ENCODE results near the gene ZNF343. TPM values are rescaled to one million over a fixed set of nuclear protein-coding genes. Genes with fewer than 3 reads are reported as not detected.

The ZNF343 gene
- total RNA-seq, 1 experiment from 2014 or later = 5.0 TPM

DNA sequence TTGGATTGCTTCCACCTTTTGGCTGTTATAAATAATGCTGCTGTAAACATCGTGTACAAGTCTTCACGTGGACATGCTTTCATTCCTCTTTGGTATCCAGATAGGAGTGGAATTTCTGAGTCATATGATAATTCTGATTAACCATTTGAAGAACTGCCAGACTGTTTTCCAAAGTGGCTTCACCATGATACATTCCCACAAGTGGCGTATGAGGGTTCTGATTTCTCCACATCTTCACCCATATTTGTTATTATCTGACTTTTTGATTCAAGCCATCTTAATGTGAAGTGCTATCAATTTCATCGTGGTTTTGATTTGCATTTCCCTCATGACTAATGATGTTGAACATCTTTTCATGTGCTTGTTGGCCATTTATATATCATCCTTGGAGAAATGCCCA, 35.2 kb downstream of the ZNF343 start:
- DNase-seq (ENCODE audit: low spot score) = no peak

GRCh38 chr20:2470423-2471193, 38.1 kb downstream of the ZNF343 start, which contains the start of gene SNRPB:
Gene SNRPB (minus strand): TSS chr20:2470789. CDS start chr20:2470690, 99 bp downstream.
- peak; percentile 98 for DNase-seq (ENCODE audit: low spot score)

DNA sequence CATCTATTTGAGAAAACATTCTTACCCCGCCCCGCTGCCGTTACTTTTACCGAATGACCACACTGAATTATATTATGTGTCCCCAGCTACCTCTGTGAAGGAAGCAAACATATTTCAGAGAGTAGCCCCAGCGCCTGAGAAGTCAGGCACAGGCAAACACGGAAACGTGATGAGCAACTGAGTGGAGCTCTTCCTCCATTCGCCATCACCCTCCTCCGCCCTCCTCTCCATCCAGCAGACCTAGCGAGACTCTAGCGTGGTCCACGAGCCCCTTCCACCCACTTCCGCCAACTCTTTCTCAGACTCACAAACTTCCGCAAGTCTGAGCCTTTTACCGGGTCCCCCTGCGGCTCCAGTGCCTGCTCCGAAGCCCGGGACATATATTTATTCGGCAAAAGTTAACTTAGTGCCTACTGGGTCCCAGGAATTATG, 38.7 kb downstream of the ZNF343 start:
- DNase-seq (ENCODE audit: low spot score) = peak; percentile 41

GRCh38 chr20:2468581-2469407, 39.9 kb downstream of the ZNF343 start:
- no peak for DNase-seq (ENCODE audit: low spot score)

DNA sequence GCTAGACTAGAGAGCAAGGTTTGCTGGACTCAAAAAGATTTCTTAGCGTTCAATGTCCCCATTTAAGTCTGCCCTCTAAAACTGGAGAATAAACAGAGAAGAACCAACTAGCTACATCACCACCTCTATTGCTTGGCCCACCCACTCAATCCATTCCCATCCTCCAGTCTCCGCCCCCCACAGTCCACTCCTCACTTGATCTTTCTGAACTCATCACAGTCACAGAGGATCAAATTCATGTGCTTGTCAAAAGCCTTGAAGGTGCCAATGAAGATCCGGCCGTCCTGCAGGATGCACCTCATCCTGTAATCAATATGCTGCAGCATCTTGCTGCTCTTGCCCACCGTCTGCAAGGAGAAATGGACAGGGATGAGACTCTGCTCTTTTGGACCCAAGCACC, 41.3 kb downstream of the ZNF343 start:
- DNase-seq (ENCODE audit: low spot score) = no peak

DNA sequence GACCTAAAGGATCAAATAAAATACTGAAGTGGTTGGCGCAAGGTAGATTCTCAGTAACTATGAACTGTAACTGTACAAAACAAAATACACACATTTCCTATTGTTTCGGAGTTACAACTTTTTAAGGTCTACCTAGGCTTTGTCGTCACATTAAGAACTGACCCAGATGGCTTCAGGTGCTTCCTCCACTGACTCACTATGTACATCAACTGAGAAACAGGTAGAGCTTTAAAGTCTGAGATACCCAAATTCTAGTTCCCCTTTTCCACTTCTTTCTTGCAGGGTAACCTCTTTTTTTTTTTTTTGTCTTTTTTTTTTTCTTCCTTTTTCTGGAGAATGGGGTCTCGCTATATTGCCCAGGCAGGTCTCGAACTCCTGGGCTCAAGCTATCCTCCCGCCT, 43.6 kb downstream of the ZNF343 start:
- no peak for DNase-seq (ENCODE audit: low spot score)

GRCh38 chr20:2463616-2464365, 44.9 kb downstream of the ZNF343 start:
- no peak for DNase-seq (ENCODE audit: low spot score)

DNA sequence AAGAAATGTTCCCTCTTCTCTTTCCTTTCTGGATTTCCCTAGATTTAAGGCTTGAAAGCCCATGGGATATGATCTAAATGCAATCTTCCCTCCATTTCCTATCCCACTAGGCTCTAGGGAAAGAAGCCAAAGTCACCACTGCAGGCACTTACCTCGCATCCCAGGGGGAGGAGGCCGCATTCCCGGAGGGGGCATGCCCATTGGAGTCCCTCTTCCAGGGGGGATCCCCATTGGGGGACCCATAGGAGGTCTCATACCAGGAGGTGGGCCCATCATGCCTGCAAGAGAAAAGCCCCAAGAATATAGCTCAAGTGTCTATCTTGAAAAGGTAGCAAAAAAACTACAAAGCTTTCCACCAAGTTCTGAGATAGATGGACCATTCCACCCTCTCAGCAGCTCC, 46.2 kb downstream of the ZNF343 start:
- no peak for DNase-seq (ENCODE audit: low spot score)

- no peak for DNase-seq (ENCODE audit: low spot score)
These were observed 47.8 kb downstream of the ZNF343 start for GRCh38 chr20:2460752-2461424.

DNA sequence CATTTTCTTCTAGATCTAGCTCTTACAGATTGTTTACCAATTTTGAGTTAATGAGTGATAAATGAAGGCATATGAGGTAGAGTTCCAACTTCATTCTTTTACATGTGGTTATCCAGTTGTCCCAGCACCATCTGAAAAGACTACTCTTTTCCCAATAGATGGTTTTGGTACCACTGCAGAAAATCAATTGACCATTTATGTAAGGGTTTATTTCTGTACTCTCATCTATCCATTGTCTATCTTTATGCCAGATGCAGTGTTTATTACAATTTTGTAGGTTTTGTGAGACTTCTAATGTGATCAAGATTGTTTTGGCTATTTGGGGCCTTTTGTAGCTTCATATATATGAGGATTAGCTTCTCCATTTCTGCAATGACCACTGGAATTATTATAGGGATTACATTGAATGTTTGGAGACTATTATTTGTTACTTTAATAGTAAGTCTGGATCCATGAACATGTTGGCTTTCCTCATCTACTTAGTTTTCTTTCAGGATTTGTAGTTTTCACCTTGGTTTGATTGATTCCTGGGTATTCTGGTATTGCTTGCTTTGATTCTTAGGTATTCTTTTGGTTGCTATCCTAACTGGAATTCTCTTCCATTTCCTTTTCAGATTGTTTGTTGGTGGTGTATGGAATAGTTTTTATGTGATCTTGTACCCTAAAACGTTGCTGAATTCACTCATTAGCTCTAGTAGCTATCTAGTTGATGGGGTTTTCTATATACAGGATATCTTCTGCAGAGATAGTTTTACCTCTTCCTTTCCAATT, 48.5 kb downstream of the ZNF343 start:
- DNase-seq (ENCODE audit: low spot score) = no peak

GRCh38 chr20:2458919-2459499, 49.7 kb downstream of the ZNF343 start:
- DNase-seq (ENCODE audit: low spot score) = no peak

GRCh38 chr20:2455771-2456497, 52.8 kb downstream of the ZNF343 start:
- no peak for DNase-seq (ENCODE audit: low spot score)

- DNase-seq (ENCODE audit: low spot score) = no peak
These were observed 54.9 kb downstream of the ZNF343 start for GRCh38 chr20:2453792-2454191.

- peak; percentile 81 for DNase-seq (ENCODE audit: low spot score)
These were observed 56.6 kb downstream of the ZNF343 start for GRCh38 chr20:2451939-2452732.

GRCh38 chr20:2451422-2451821, 57.3 kb downstream of the ZNF343 start:
- no peak for DNase-seq (ENCODE audit: low spot score)

DNA sequence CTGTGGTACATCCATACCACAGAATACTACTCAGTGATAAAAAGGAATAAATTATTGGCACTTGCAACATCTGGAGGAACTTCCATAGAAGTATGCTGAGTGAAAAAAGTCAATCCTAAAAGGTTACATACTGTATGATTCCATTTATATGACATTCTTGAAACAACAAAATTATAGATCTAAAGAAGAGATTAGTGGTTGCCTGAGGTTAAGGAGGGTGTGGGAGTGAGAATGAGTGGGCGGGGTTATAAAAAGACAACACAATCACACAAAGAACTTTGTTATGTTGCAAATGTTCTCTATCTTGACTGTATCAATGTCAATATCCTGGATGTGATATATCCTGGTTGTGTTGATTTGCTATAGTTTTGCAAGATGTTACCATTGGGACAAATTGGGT, 59.3 kb downstream of the ZNF343 start:
- DNase-seq (ENCODE audit: low spot score) = no peak

- no peak for DNase-seq (ENCODE audit: low spot score)
These were observed 61.9 kb downstream of the ZNF343 start for GRCh38 chr20:2446845-2447244.

All from HT-29 (cell line).